CD4-positive, alpha-beta T cell treated with Interleukin-4 for 1 hour (primary cell): ENCODE measurements around the gene PLCB1.
"Not testable (repeated sequence)": the region's sequence is repeated elsewhere in the genome, so short reads cannot be mapped to it uniquely, and the experiment has no call there.

Source experiments
- DNase-seq, 2 donors: peaks; one replicate each; pipeline ENCODE4 v3.0.0-alpha.2; 2020 to 2022

The PLCB1 gene

GRCh38 chr20:8414586-8415274 lies 282.7 kb downstream of the PLCB1 start:
- DNase-seq = no peak

GRCh38 chr20:8421981-8422380 lies 289.9 kb downstream of the PLCB1 start:
- DNase-seq = no peak

- DNase-seq = no peak
Observed at GRCh38 chr20:8423482-8423881, 291.4 kb downstream of the PLCB1 start.

- DNase-seq = no peak
Observed at GRCh38 chr20:8424010-8424409, 291.9 kb downstream of the PLCB1 start.

- DNase-seq = no peak
Observed at GRCh38 chr20:8425016-8425415, 292.9 kb downstream of the PLCB1 start.

GRCh38 chr20:8425802-8426201 lies 293.7 kb downstream of the PLCB1 start:
- no peak for DNase-seq

- peak in 1 of 2 donors; percentile 0 for DNase-seq
Observed at GRCh38 chr20:8427419-8428040, 295.5 kb downstream of the PLCB1 start.

- peak; percentile 15 to 17 for DNase-seq
Observed at GRCh38 chr20:8428988-8429387, 296.9 kb downstream of the PLCB1 start.

- no peak for DNase-seq
Observed at GRCh38 chr20:8431538-8432434, 299.7 kb downstream of the PLCB1 start.

- DNase-seq = no peak
Observed at GRCh38 chr20:8432435-8433148, 300.5 kb downstream of the PLCB1 start.

GRCh38 chr20:8433291-8433690 lies 301.2 kb downstream of the PLCB1 start:
- no peak for DNase-seq

- DNase-seq = no peak
Observed at GRCh38 chr20:8434326-8434876, 302.3 kb downstream of the PLCB1 start.

- no peak for DNase-seq
Observed at GRCh38 chr20:8435285-8436035, 303.4 kb downstream of the PLCB1 start.

GRCh38 chr20:8436938-8437337 lies 304.9 kb downstream of the PLCB1 start:
- DNase-seq = not testable (repeated sequence)

- no peak for DNase-seq
Observed at GRCh38 chr20:8438748-8439147, 306.7 kb downstream of the PLCB1 start.

- DNase-seq = no peak
Observed at GRCh38 chr20:8443464-8444072, 311.5 kb downstream of the PLCB1 start.

GRCh38 chr20:8447262-8448120 lies 315.4 kb downstream of the PLCB1 start:
- DNase-seq = no peak

GRCh38 chr20:8449123-8449522 lies 317.1 kb downstream of the PLCB1 start:
- no peak for DNase-seq

- DNase-seq = peak in 1 of 2 donors; percentile 51
Observed at GRCh38 chr20:8454137-8454712, 322.2 kb downstream of the PLCB1 start.

- no peak for DNase-seq
Observed at GRCh38 chr20:8456765-8457164, 324.7 kb downstream of the PLCB1 start.
